B cell (primary cell): ENCODE data around the gene FHIT. TPM values are rescaled to one million over a fixed set of nuclear protein-coding genes. Genes with fewer than 3 reads are reported as not detected.

Experiments used
- ATAC-seq: fragments of 200-7000 bp; cut with Tn5 transposase; one replicate; pipeline ENCODE4 v1.10.0; 2021; ENCODE audit warnings: low read depth, mild to moderate bottlenecking, moderate number of reproducible peaks, moderate library complexity
- CTCF ChIA-PET: fragments of 350-600 bp; sonication (Branson Sonifier 250); formaldehyde crosslinking; loops from one replicate; lab custom pipeline; 2021; ENCODE audit warnings: antibody characterized with exemption, inconsistent platforms; lab: Charles Lee
- POLR2A ChIA-PET: fragments of 350-600 bp; sonication (Branson Sonifier 250); formaldehyde crosslinking; loops from one replicate; lab custom pipeline; 2021; ENCODE audit warnings: antibody characterized with exemption; lab: Charles Lee
- DNase-seq: peaks from one replicate; pipeline ENCODE4 v3.0.0; 2013
- H2AFZ ChIP-seq: 2 replicates; pipeline ENCODE4 v1.6.1; 2012; ENCODE audit warnings: mild to moderate bottlenecking, low read depth, low read length; ENCODE audit not compliant: insufficient read depth, poor library complexity, severe bottlenecking
- H3K27ac ChIP-seq, 2 donors: 1 replicate in 1 of 2; 2 replicates in 1 of 2; pipeline ENCODE4 v1.5.1; 2012 to 2013; ENCODE audit warnings: low read length in 2 of 2, mild to moderate bottlenecking in 2 of 2, moderate library complexity in 1 of 2
- H3K27me3 ChIP-seq, 4 experiments: fragments of 200-600 bp in 1 of 4; sonication (generic) in 1 of 4; replicated peaks in 1 of 4; 1 replicate in 2 of 4; 2 replicates in 2 of 4; pipeline versions ENCODE4 v1.6.1 to v1.7.0; 2013 to 2016; ENCODE audit warnings: low read length in 3 of 4, mild to moderate bottlenecking in 2 of 4, mixed read lengths in 1 of 4, moderate library complexity in 1 of 4; ENCODE audit not compliant: insufficient read depth in 4 of 4, control insufficient read depth in 3 of 4; ENCODE audit errors: control extremely low read depth in 1 of 4
- H3K36me3 ChIP-seq, 2 experiments: replicated peaks in 1 of 2; 1 replicate in 1 of 2; 2 replicates in 1 of 2; pipeline versions ENCODE4 v1.6.1 to v1.7.1; 2013; ENCODE audit warnings: low read length in 1 of 2; ENCODE audit not compliant: insufficient read depth in 2 of 2, control insufficient read depth in 1 of 2; ENCODE audit errors: control extremely low read depth in 1 of 2, extremely low read depth in 1 of 2
- H3K4me1 ChIP-seq, 2 donors: fragments of 200-600 bp in 1 of 2; sonication (generic) in 1 of 2; 1 replicate in 1 of 2; 2 replicates in 1 of 2; pipeline versions ENCODE4 v1.5.1 to v1.6.1; 2013 to 2017; ENCODE audit warnings: low read length in 2 of 2; ENCODE audit not compliant: control insufficient read depth in 2 of 2, insufficient read depth in 2 of 2
- H3K4me2 ChIP-seq: replicated peaks from 2 replicates; pipeline ENCODE3; 2012; ENCODE audit warnings: mild to moderate bottlenecking, low read depth, low read length; ENCODE audit not compliant: poor library complexity, severe bottlenecking
- H3K4me3 ChIP-seq, 5 experiments: fragments of 200-600 bp in 1 of 5; sonication (generic) in 1 of 5; 1 replicate in 3 of 5; 2 replicates in 2 of 5; pipeline versions ENCODE4 v1.5.1 to v1.7.0; 2011 to 2016; ENCODE audit warnings: low read length in 4 of 5, mild to moderate bottlenecking in 4 of 5, low read depth in 2 of 5, control low read depth in 1 of 5, moderate library complexity in 1 of 5; ENCODE audit not compliant: insufficient read depth in 1 of 5; ENCODE audit errors: control extremely low read depth in 1 of 5, extremely low read depth in 1 of 5
- H3K79me2 ChIP-seq: fragments of 200-600 bp; sonication (generic); one replicate; pipeline ENCODE4 v1.6.0; 2016; ENCODE audit warnings: low read length; ENCODE audit not compliant: control insufficient read depth, insufficient read depth
- H3K9ac ChIP-seq: fragments of 200-600 bp; sonication (generic); 2 replicates; pipeline ENCODE4 v1.6.1; 2017; ENCODE audit warnings: mild to moderate bottlenecking, low read length, moderate library complexity
- H3K9me3 ChIP-seq, 3 donors: one replicate each; pipeline versions ENCODE4 v1.6.1 to v1.7.1; 2013; ENCODE audit warnings: low read length in 2 of 3; ENCODE audit not compliant: control insufficient read depth in 2 of 3, insufficient read depth in 1 of 3; ENCODE audit errors: control extremely low read depth in 1 of 3
- H4K20me1 ChIP-seq: 2 replicates; pipeline ENCODE4 v1.6.0; 2012; ENCODE audit warnings: mild to moderate bottlenecking, low read length; ENCODE audit not compliant: insufficient read depth, control insufficient read depth, poor library complexity, severe bottlenecking
- H3K27ac Mint-ChIP-seq: one replicate; pipeline ENCODE4 v1.8.0; 2021; ENCODE audit warnings: mixed read lengths
- H3K27me3 Mint-ChIP-seq: one replicate; pipeline ENCODE4 v1.8.0; 2021; ENCODE audit warnings: mixed read lengths
- H3K4me1 Mint-ChIP-seq: one replicate; pipeline ENCODE4 v1.8.0; 2021; ENCODE audit warnings: mixed read lengths
- H3K4me3 Mint-ChIP-seq: one replicate; pipeline ENCODE4 v1.8.0; 2021; ENCODE audit warnings: mixed read lengths
- H3K9me3 Mint-ChIP-seq: one replicate; pipeline ENCODE4 v1.8.0; 2022; ENCODE audit warnings: mixed read lengths; ENCODE audit not compliant: insufficient read depth
- CTCF ChIP-seq: fragments of 200-600 bp; IDR thresholded peaks from one replicate; pipeline ENCODE4 v1.8.0; 2022; ENCODE audit warnings: antibody characterized with exemption, mild to moderate bottlenecking
- EZH2 ChIP-seq: IDR thresholded peaks from 2 replicates; pipeline ENCODE4 v1.6.1; 2012; ENCODE audit warnings: borderline replicate concordance, low read depth, mild to moderate bottlenecking, moderate library complexity, low read length; ENCODE audit not compliant: insufficient read depth, poor library complexity, severe bottlenecking
- WGBS: methylation state at CpG from one replicate; pipeline ENCODE4 v1.1.5; 2013; ENCODE audit warnings: missing lambda C conversion rate; ENCODE audit not compliant: insufficient coverage; 5-methylcytosine and 5-hydroxymethylcytosine counted together
- intact Hi-C: fragments of 100-400 bp; cut with micrococcal nuclease; formaldehyde crosslinking; loops from one replicate; pipeline ENCODE4 v1.10.0; 2022
- polyA plus RNA-seq: library from polyadenylated mRNA; depleted of rRNA; stranded (reverse); fragments of >200 nt; gene quantifications from 2 replicates; pipeline ENCODE4 v1.2.3, GENCODE V29; 2012
- total RNA-seq, 2 donors: library from RNA; stranded (reverse); fragments of 120-200 nt in 1 of 2; gene quantifications; 1 replicate in 1 of 2; 2 replicates in 1 of 2; pipeline versions ENCODE4 v1.2.3 to v1.2.4, GENCODE V29; 2013 to 2022

FHIT gene
- total and polyA plus RNA-seq, 2 donors (not counting 1 experiment from before 2014, with no cell fraction given): 1.7 to 7.8 TPM

DNA sequence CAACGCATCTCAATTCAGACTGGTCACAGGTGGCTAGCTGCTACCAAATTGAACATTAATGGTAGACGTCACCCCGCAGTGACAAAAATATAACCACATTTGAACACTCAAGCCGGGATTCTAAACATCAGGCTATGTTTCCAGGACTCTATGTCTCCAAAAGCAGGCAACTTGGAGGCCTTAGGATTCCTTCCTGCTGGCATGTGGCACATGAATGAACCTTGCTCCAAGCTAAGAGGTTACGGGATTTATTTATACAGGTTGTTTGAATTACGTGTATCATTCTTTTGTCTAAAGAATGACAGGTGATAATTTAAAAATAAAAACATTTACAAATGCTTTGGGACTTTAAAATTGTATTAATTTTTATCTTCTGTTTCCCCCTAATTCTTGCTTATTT lies 1337.0 kb downstream of the FHIT start:
- no peaks in the 10 kb centered on the region for H3K27me3 Mint-ChIP-seq
- no peak for DNase-seq
- no peak overlapping the region for H3K9ac ChIP-seq
- no peaks in the 10 kb centered on the region for H4K20me1 ChIP-seq
- ChIA-PET POLR2A (no interaction called here), CTCF (no interaction called here)
- no peaks in the 10 kb centered on the region for H3K4me1 Mint-ChIP-seq
- no peak overlapping the region for H2AFZ ChIP-seq
- H3K27ac Mint-ChIP-seq: no peak overlapping the region
- no peaks in the 10 kb centered on the region for H3K79me2 ChIP-seq
- no peaks in the 10 kb centered on the region for H3K9me3 Mint-ChIP-seq
- no peak overlapping the region for H3K4me3 ChIP-seq
- H3K4me2 ChIP-seq: no peak overlapping the region
- intact Hi-C loops: no loop called here
- H3K36me3 ChIP-seq: no peaks in the 10 kb centered on the region
- no CpG with 5 or more reads among the region's 6 CpGs for whole genome bisulfite sequencing
- no peaks in the 10 kb centered on the region for H3K9me3 ChIP-seq
- H3K4me3 Mint-ChIP-seq: no peak overlapping the region
- ATAC-seq: no peak
- TF ChIP-seq EZH2 (no peak), CTCF (no peak)
- H3K4me1 ChIP-seq: no peaks in the 10 kb centered on the region
- no peak overlapping the region for H3K27ac ChIP-seq
- no peaks in the 10 kb centered on the region for H3K27me3 ChIP-seq

DNA sequence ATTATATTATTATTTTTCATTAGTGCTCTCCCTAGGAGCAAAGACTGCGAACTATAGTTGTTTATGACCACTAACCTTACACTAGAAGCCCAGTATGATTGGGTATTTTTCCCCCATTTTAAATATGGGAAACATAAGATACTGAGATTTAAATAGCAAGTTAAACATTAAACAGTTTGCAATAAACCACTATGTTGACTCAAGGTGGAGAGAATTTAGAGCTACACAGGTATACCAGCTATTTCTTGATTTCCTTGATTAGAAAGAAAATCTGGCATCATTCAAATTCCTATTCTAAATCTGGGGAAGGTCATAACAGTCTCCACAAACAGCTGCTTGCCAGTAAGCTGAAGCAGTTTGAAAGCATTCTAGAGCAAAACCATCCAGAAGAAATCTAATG lies 1337.6 kb downstream of the FHIT start:
- intact Hi-C loops: no loop called here
- no CpG with 5 or more reads among the region's 1 CpG for WGBS
- no peak overlapping the region for H2AFZ ChIP-seq
- H3K4me1 ChIP-seq: no peaks in the 10 kb centered on the region
- DNase-seq (no peak), ATAC-seq (no peak)
- no peak overlapping the region for H3K4me3 ChIP-seq
- ChIA-PET POLR2A (no interaction called here), CTCF (no interaction called here)
- H4K20me1 ChIP-seq: no peaks in the 10 kb centered on the region
- no peaks in the 10 kb centered on the region for H3K9me3 Mint-ChIP-seq
- no peaks in the 10 kb centered on the region for H3K4me1 Mint-ChIP-seq
- H3K27ac Mint-ChIP-seq: no peak overlapping the region
- H3K79me2 ChIP-seq: no peaks in the 10 kb centered on the region
- H3K4me3 Mint-ChIP-seq: no peak overlapping the region
- H3K4me2 ChIP-seq: no peak overlapping the region
- H3K27me3 ChIP-seq: no peaks in the 10 kb centered on the region
- H3K27ac ChIP-seq: no peak overlapping the region
- no peaks in the 10 kb centered on the region for H3K9me3 ChIP-seq
- no peaks in the 10 kb centered on the region for H3K36me3 ChIP-seq
- H3K27me3 Mint-ChIP-seq: no peaks in the 10 kb centered on the region
- H3K9ac ChIP-seq: no peak overlapping the region
- TF ChIP-seq EZH2 (no peak), CTCF (no peak)
